Chondrocyte (in vitro differentiated cells): ENCODE data around the gene DAD1. TPM values are rescaled to one million over a fixed set of nuclear protein-coding genes. Genes with fewer than 3 reads are reported as not detected.
A peak's percentile ranks its signal among the peaks of the same experiment; 100 is the strongest.

Experiments
- DNase-seq: peaks from one replicate; pipeline ENCODE4 v3.0.0; 2021; ENCODE audit warnings: mixed read lengths, low spot score
- H3K27ac Mint-ChIP-seq: one replicate; pipeline ENCODE4 v1.8.0; 2021; ENCODE audit warnings: mild to moderate bottlenecking, moderate library complexity, mixed read lengths; ENCODE audit not compliant: unreplicated experiment
- H3K27me3 Mint-ChIP-seq: 2 replicates; pipeline ENCODE4 v1.8.0; 2021; ENCODE audit warnings: low read depth, mixed read lengths
- H3K36me3 Mint-ChIP-seq: 2 replicates; pipeline ENCODE4 v1.8.0; 2021; ENCODE audit warnings: low read depth, mixed read lengths
- H3K4me1 Mint-ChIP-seq: 2 replicates; pipeline ENCODE4 v1.8.0; 2021; ENCODE audit warnings: low read depth, mild to moderate bottlenecking, mixed read lengths
- H3K4me3 Mint-ChIP-seq: one replicate; pipeline ENCODE4 v1.8.0; 2021; ENCODE audit warnings: mild to moderate bottlenecking, moderate library complexity, mixed read lengths; ENCODE audit not compliant: unreplicated experiment
- H3K9me3 Mint-ChIP-seq: 2 replicates; pipeline ENCODE4 v1.8.0; 2021; ENCODE audit warnings: low read depth, mixed read lengths
- CTCF ChIP-seq: fragments of 200-600 bp; sonication (generic); IDR thresholded peaks from 2 replicates; pipeline ENCODE4 v1.5.0; 2021; ENCODE audit warnings: antibody characterized with exemption, mild to moderate bottlenecking, moderate library complexity
- total RNA-seq: library from RNA; stranded (reverse); gene quantifications from 3 replicates; pipeline ENCODE4 v1.2.1, GENCODE V29; 2021

DAD1 gene
- total RNA-seq, 1 donor from 2014 or later, result 248 TPM

GRCh38 chr14:22577334-22577908 is 11.6 kb downstream of the DAD1 start:
- H3K36me3 Mint-ChIP-seq, result peaks cover 16% of the 10 kb centered on the region
- H3K4me1 Mint-ChIP-seq, result peaks cover 27% of the 10 kb centered on the region
- no peak for DNase-seq
- peak overlapping the region; percentile 22 for H3K27ac Mint-ChIP-seq
- no peak overlapping the region for H3K4me3 Mint-ChIP-seq
- no peaks in the 10 kb centered on the region for H3K27me3 Mint-ChIP-seq
- TF ChIP-seq CTCF, result no peak
- H3K9me3 Mint-ChIP-seq, result no peaks in the 10 kb centered on the region

GRCh38 chr14:22573804-22574203 is 15.2 kb downstream of the DAD1 start:
- no peak for TF ChIP-seq CTCF
- Mint-ChIP-seq H3K4me3 (no peak overlapping the region), H3K4me1 (peaks cover 39% of the 10 kb centered on the region), H3K27ac (no peak overlapping the region), H3K36me3 (peaks cover 24% of the 10 kb centered on the region), H3K27me3 (no peaks in the 10 kb centered on the region), H3K9me3 (no peaks in the 10 kb centered on the region)
- no peak for DNase-seq

GRCh38 chr14:22572562-22573058 is 16.4 kb downstream of the DAD1 start:
- no peak overlapping the region for H3K4me3 Mint-ChIP-seq
- H3K4me1 Mint-ChIP-seq, result peaks cover 45% of the 10 kb centered on the region
- H3K27me3 Mint-ChIP-seq, result no peaks in the 10 kb centered on the region
- H3K27ac Mint-ChIP-seq, result peak overlapping the region; percentile 87
- H3K36me3 Mint-ChIP-seq, result peaks cover 28% of the 10 kb centered on the region
- DNase-seq, result no peak
- H3K9me3 Mint-ChIP-seq, result no peaks in the 10 kb centered on the region
- TF ChIP-seq CTCF, result no peak

- Mint-ChIP-seq H3K36me3 (peaks cover 33% of the 10 kb centered on the region), H3K27me3 (no peaks in the 10 kb centered on the region), H3K9me3 (no peaks in the 10 kb centered on the region), H3K27ac (peak overlapping the region; percentile 85), H3K4me3 (no peak overlapping the region), H3K4me1 (peaks cover 40% of the 10 kb centered on the region)
- TF ChIP-seq CTCF, result peak; percentile 92
- DNase-seq, result no peak
These were observed 18.7 kb downstream of the DAD1 start for GRCh38 chr14:22570132-22570949.

GRCh38 chr14:22569737-22570131 is 19.3 kb downstream of the DAD1 start:
- Mint-ChIP-seq H3K27me3 (no peaks in the 10 kb centered on the region), H3K27ac (no peak overlapping the region), H3K36me3 (peaks cover 32% of the 10 kb centered on the region), H3K9me3 (no peaks in the 10 kb centered on the region), H3K4me1 (peaks cover 45% of the 10 kb centered on the region), H3K4me3 (no peak overlapping the region)
- DNase-seq, result no peak
- TF ChIP-seq CTCF, result no peak
